Neutrophil (primary cell): ENCODE results near the gene GLDC.
"Not testable (repeated sequence)": the region's sequence is repeated elsewhere in the genome, so short reads cannot be mapped to it uniquely, and the experiment has no call there.

ENCODE experiments used
- H3K27ac ChIP-seq: fragments of 200-600 bp; sonication (generic); 2 replicates; pipeline ENCODE4 v1.5.1; 2016; ENCODE audit warnings: mild to moderate bottlenecking, moderate library complexity
- H3K27me3 ChIP-seq: fragments of 200-600 bp; sonication (generic); 2 replicates; pipeline ENCODE4 v1.6.0; 2016; ENCODE audit warnings: mild to moderate bottlenecking
- H3K36me3 ChIP-seq: fragments of 200-600 bp; sonication (generic); 2 replicates; pipeline ENCODE4 v1.5.1; 2017
- H3K4me1 ChIP-seq, 2 experiments: fragments of 200-600 bp in 1 of 2; sonication (generic) in 1 of 2; 1 replicate in 1 of 2; 2 replicates in 1 of 2; pipeline versions ENCODE4 v1.5.1 to v1.6.1; 2013 to 2016; ENCODE audit warnings: low read depth in 1 of 2, low read length in 1 of 2, mild to moderate bottlenecking in 1 of 2, moderate library complexity in 1 of 2; ENCODE audit not compliant: control insufficient read depth in 1 of 2, insufficient read depth in 1 of 2
- H3K4me3 ChIP-seq, 2 experiments: fragments of 200-600 bp in 1 of 2; sonication (generic) in 1 of 2; 1 replicate in 1 of 2; 2 replicates in 1 of 2; pipeline ENCODE4 v1.5.1; 2013 to 2016; ENCODE audit warnings: low read depth in 1 of 2, low read length in 1 of 2, mild to moderate bottlenecking in 1 of 2, moderate library complexity in 1 of 2
- H3K9me3 ChIP-seq: fragments of 200-600 bp; sonication (generic); 2 replicates; pipeline ENCODE4 v1.5.1; 2016
- CTCF ChIP-seq: fragments of 200-600 bp; sonication (generic); IDR thresholded peaks from 2 replicates; pipeline ENCODE4 v1.5.1; 2016; ENCODE audit warnings: antibody characterized with exemption

GLDC gene

DNA sequence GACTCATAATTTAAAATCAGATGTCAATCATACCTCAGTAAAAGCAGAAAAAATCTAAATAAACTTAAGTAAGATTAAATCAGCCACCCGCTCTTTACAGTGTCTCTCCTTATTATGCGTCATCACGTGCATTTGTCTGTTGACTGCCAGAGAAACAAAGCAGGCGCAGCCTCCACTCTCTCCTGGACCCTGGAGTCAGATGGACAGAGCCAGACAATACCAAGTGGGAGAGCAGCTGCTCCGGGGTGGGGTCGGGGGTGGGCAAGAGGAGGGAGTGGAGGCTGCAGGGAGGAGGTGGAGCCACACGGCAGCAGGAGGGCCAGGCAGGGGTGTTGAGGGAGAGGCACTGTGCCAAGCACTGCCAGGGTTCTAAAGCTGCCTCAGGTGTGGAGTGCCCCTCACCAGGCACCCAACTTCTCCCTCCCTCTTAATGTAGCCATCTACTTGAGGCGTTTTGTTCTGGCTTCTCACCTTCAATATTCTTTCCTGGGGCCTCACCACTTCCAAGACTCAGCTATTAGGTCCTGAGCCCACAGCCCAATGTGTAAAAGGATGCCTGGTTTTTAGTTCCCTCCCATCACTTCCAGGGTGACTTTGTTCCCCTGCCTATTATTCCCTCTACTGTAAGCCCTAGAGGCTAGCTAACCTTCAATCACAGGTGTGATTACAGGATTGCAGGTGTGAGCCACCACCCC is 96.3 kb downstream of the GLDC start:
- Histone ChIP-seq H3K4me1 (no peaks in the 10 kb centered on the region), H3K9me3 (no peaks in the 10 kb centered on the region), H3K27me3 (no peaks in the 10 kb centered on the region), H3K27ac (no peak overlapping the region), H3K36me3 (no peaks in the 10 kb centered on the region), H3K4me3 (no peak overlapping the region)
- TF ChIP-seq CTCF, result no peak

GRCh38 chr9:6545017-6545691 is 100.4 kb downstream of the GLDC start:
- H3K4me3 ChIP-seq, result no peak overlapping the region
- H3K27ac ChIP-seq, result no peak overlapping the region
- H3K4me1 ChIP-seq, result no peaks in the 10 kb centered on the region
- H3K36me3 ChIP-seq, result no peaks in the 10 kb centered on the region
- H3K27me3 ChIP-seq, result peaks cover 3% of the 10 kb centered on the region
- no peaks in the 10 kb centered on the region for H3K9me3 ChIP-seq
- no peak for TF ChIP-seq CTCF

GRCh38 chr9:6543204-6543603 is 102.3 kb downstream of the GLDC start:
- Histone ChIP-seq H3K27ac (no peak overlapping the region), H3K27me3 (peaks cover 13% of the 10 kb centered on the region), H3K4me1 (no peaks in the 10 kb centered on the region), H3K36me3 (no peaks in the 10 kb centered on the region), H3K4me3 (no peak overlapping the region), H3K9me3 (no peaks in the 10 kb centered on the region)
- TF ChIP-seq CTCF, result no peak

DNA sequence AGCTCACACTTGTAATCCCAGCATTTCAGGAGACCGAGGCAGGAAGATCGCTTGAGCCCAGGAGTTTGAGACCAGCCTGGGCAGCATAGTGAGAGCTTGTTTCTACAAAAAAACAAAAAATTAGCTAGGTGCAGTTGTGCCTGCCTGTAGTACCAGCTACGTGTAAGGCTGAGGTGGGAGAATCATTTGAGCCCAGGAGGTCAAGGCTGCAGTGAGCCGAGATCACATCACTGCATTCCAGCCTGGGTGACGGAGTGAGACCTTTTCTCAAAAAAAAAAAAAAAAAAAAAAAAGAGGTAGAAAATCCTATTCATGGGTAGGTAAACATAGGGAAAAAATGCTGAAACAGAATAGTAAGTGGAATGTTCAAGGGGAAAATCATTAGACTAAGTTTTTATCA is 102.9 kb downstream of the GLDC start:
- H3K4me1 ChIP-seq, H3K36me3 ChIP-seq, H3K4me3 ChIP-seq, H3K9me3 ChIP-seq, H3K27ac ChIP-seq: not testable (repeated sequence)
- peaks cover 13% of the 10 kb centered on the region for H3K27me3 ChIP-seq

GRCh38 chr9:6538666-6539071 is 106.9 kb downstream of the GLDC start:
- H3K27me3 ChIP-seq, result peaks cover 13% of the 10 kb centered on the region
- no peaks in the 10 kb centered on the region for H3K9me3 ChIP-seq
- no peak for TF ChIP-seq CTCF
- H3K4me3 ChIP-seq, result no peak overlapping the region
- H3K27ac ChIP-seq, result no peak overlapping the region
- no peaks in the 10 kb centered on the region for H3K4me1 ChIP-seq
- no peaks in the 10 kb centered on the region for H3K36me3 ChIP-seq

DNA sequence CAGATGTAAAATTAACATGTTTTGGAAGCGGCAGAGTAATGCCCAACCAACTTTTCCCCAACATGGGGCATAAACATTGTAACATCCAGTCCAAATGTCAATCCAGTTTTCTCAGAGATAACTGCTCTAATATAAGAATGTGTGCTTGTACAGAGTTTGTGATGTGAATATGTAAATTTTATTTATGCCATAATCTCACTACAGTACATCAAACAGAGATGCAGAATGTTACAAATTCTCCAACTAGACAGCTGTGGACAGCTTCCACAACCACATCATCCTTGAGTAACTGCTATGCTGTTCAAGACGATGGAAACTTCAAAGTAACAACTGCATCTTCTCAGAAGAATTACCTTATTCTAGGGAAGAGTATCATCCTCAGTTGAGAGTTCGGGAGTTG is 109.9 kb downstream of the GLDC start:
- TF ChIP-seq CTCF, result no peak
- H3K9me3 ChIP-seq, result no peaks in the 10 kb centered on the region
- H3K4me1 ChIP-seq, result no peaks in the 10 kb centered on the region
- H3K27me3 ChIP-seq, result peaks cover 13% of the 10 kb centered on the region
- no peak overlapping the region for H3K4me3 ChIP-seq
- no peaks in the 10 kb centered on the region for H3K36me3 ChIP-seq
- no peak overlapping the region for H3K27ac ChIP-seq
